Upper lobe of right lung (tissue), 1 donor: ENCODE results near the gene NACC2. TPM values are rescaled to one million over a fixed set of nuclear protein-coding genes. Genes with fewer than 3 reads are reported as not detected.

Experiments
- ATAC-seq: fragments of 200-7000 bp; cut with Tn5 transposase; one replicate; pipeline ENCODE4 v1.9.1; 2020; ENCODE audit warnings: mild to moderate bottlenecking, moderate library complexity
- DNase-seq: peaks from one replicate; pipeline ENCODE4 v3.0.0-alpha.2; 2020
- H3K27ac ChIP-seq: fragments of 200-600 bp; one replicate; pipeline ENCODE4 v1.8.0; 2022
- H3K27me3 ChIP-seq: fragments of 200-600 bp; one replicate; pipeline ENCODE4 v1.8.0; 2022; ENCODE audit warnings: mild to moderate bottlenecking
- H3K36me3 ChIP-seq: fragments of 200-600 bp; one replicate; pipeline ENCODE4 v1.8.0; 2022
- H3K4me1 ChIP-seq: fragments of 200-600 bp; one replicate; pipeline ENCODE4 v1.8.0; 2022
- H3K4me3 ChIP-seq: fragments of 200-600 bp; one replicate; pipeline ENCODE4 v1.8.0; 2022; ENCODE audit warnings: mild to moderate bottlenecking
- H3K9me3 ChIP-seq: fragments of 200-600 bp; one replicate; pipeline ENCODE4 v1.8.0; 2022
- intact Hi-C: fragments of 100-400 bp; cut with DNase I; formaldehyde crosslinking; loops from one replicate; pipeline ENCODE4 v1.11.0; 2022
- long read RNA-seq: library from polyadenylated mRNA; unstranded; transcript quantifications from one replicate; pipeline ENCODE4 v2.0.0, GENCODE V29; 2021
- total RNA-seq: library from RNA; stranded (reverse); fragmentation: NEBNext Ultra II Directional; extraction: Animal tissue kit (Norgen Biotek cat#: 25700); gene quantifications from one replicate; pipeline ENCODE4 v1.2.1, GENCODE V29; 2021
- TF ChIP-seq, protein P1 (sequence below): fragments of 200-600 bp; IDR thresholded peaks from one replicate; pipeline ENCODE4 v1.8.0; 2022; ENCODE audit warnings: antibody characterized with exemption
- donor health status: DM: no; HTN: yes; CAD: no; lungs with severe emphysema.

The NACC2 gene, protein sequence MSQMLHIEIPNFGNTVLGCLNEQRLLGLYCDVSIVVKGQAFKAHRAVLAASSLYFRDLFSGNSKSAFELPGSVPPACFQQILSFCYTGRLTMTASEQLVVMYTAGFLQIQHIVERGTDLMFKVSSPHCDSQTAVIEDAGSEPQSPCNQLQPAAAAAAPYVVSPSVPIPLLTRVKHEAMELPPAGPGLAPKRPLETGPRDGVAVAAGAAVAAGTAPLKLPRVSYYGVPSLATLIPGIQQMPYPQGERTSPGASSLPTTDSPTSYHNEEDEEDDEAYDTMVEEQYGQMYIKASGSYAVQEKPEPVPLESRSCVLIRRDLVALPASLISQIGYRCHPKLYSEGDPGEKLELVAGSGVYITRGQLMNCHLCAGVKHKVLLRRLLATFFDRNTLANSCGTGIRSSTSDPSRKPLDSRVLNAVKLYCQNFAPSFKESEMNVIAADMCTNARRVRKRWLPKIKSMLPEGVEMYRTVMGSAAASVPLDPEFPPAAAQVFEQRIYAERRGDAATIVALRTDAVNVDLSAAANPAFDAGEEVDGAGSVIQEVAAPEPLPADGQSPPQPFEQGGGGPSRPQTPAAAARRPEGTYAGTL
- 33.5 TPM for total RNA-seq
- long read RNA-seq, full-length matches to known transcripts = 20 of 111 reads
- long read RNA-seq, partial matches to known transcripts = 6 of 111 reads
- long read RNA-seq, other reads (novel, unspliced or antisense) = 85 of 111 reads

DNA sequence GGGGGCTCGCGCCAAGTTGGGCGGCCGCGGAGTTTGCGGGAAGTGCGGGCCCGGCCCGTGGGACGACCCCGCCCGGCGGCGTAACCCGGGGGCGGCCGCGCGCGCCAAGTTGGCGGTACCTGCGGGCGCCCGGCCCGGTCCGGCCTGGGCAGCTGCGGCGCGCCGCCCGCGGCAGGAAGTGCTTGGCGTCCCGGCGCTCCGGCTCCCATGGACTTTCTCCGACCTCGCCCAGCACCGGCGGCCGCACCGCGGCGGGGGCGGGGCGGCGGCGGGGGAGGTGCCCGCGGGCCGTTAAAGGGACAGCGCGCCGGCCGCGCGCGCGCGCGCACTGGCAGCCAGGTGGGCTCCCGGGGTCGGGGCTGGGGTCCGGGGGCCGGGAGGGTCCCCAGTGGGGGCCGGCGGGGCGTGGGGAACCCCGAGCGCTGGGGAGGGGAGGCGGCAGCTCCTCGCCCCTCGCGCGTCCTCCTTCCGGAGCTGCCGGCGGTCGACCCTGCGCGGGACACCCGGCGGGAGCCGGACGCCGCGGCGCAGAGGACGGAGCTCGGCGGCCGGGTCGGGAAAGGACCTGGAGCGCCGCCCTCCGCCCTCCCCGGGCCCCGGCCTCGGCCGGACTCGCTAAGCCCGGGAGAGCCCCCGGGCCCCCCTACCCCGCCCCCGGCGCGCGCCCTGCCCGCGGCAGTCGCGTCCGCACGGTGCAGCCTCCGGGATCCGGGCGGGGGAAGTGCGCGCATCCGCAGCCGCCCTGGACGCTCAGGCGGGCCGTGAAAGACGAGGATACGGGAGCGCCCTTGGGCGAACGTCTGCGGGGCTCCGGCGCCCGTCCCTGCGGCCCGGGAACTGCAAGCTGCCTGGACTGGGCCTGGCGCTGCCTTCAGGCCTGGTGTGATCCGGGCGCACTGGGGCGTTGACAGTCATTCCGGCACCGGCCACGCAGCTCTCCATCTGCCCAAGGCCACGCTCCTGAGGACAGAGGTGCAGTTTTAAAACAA lies at the start of gene NACC2:
NACC2 (minus strand) TSS at position 220 of the 989 bp plus-strand sequence. CDS start 44,768 bp downstream, outside the sequence.
- DNase-seq (peak; percentile 90), ATAC-seq (peak; percentile 69)
- H3K4me1 ChIP-seq = peaks cover 47% of the 10 kb centered on the region
- no peaks in the 10 kb centered on the region for H3K9me3 ChIP-seq
- intact Hi-C loops = no loop called here
- peak within 1 kb of the TSS; percentile 84 for H3K4me3 ChIP-seq
- H3K27me3 ChIP-seq = no peaks in the 10 kb centered on the region
- TF ChIP-seq, protein P1, sequence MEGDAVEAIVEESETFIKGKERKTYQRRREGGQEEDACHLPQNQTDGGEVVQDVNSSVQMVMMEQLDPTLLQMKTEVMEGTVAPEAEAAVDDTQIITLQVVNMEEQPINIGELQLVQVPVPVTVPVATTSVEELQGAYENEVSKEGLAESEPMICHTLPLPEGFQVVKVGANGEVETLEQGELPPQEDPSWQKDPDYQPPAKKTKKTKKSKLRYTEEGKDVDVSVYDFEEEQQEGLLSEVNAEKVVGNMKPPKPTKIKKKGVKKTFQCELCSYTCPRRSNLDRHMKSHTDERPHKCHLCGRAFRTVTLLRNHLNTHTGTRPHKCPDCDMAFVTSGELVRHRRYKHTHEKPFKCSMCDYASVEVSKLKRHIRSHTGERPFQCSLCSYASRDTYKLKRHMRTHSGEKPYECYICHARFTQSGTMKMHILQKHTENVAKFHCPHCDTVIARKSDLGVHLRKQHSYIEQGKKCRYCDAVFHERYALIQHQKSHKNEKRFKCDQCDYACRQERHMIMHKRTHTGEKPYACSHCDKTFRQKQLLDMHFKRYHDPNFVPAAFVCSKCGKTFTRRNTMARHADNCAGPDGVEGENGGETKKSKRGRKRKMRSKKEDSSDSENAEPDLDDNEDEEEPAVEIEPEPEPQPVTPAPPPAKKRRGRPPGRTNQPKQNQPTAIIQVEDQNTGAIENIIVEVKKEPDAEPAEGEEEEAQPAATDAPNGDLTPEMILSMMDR = no peak
- H3K27ac ChIP-seq = peak within 1 kb of the TSS; percentile 87
- no peaks in the 10 kb centered on the region for H3K36me3 ChIP-seq

DNA sequence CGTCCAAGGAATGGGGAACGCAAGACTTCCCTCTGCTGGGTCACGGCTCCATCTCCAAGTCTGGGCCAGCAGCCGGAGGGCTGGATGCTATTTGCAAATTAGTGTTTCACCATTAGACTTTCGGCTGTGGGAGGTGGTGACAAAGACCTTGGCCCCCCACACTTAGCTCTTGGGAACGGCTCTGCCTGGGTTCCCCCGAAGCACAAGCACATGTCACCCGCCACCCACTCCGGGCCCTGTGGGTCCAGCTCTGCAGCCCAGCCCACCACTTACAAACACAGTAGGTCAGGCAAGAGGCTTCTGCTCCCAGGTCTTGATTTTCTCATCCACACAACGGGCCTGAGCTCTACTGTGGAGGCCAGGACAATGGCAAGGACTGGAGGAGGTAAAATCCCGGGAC lies 49.4 kb upstream of the NACC2 start:
- H3K4me3 ChIP-seq = no peak overlapping the region
- H3K36me3 ChIP-seq = no peaks in the 10 kb centered on the region
- H3K27me3 ChIP-seq = peaks cover 62% of the 10 kb centered on the region
- H3K27ac ChIP-seq = no peak overlapping the region
- intact Hi-C loops = no loop called here
- ATAC-seq = no peak
- no peak for DNase-seq
- H3K9me3 ChIP-seq = no peaks in the 10 kb centered on the region
- TF ChIP-seq, protein P1 = no peak
- no peaks in the 10 kb centered on the region for H3K4me1 ChIP-seq

DNA sequence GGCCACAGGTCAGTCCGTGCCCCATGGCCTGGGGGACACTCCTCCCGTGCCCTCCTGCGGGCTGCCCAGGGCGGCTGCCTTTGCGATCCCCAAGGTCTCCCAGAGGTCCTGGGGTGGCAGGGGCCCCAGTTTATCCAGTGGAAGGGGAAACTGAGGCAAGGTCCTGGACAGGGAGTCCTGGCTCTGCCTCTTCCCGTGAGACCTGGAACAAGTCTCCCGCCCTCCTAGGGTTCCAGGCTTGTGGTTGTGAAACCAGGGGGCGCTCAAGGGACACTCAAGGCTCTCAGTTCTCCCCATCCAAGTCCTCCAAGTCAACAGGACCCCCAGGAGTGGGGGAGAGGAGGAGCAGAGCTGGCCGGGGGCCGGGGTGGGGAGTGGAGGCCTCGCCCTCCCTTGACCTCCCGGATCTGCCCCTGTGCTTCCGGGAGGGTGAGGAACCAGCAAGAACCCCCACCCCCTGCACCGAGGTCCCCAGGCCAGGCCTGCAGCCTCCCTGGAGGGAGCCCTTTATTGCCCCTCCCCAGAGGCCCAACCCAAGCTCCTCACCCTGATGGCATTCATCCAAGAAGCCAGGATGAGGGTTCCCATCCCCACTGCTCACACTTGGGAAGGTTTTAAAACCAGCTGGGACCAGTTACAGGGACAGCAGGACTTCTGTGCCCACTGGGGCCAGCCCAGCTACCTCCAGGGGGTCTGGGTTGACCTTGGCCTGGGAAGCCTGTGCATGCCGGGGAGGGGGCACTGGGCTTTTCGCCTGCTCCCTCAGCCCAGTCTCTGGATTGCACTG lies 48.3 kb upstream of the NACC2 start:
- intact Hi-C loops = no loop called here
- Histone ChIP-seq H3K27ac (no peak overlapping the region), H3K27me3 (peaks cover 64% of the 10 kb centered on the region), H3K4me3 (no peak overlapping the region), H3K9me3 (no peaks in the 10 kb centered on the region), H3K36me3 (no peaks in the 10 kb centered on the region), H3K4me1 (no peaks in the 10 kb centered on the region)
- TF ChIP-seq, protein P1 = peak; percentile 14
- DNase-seq = no peak
- ATAC-seq = no peak

DNA sequence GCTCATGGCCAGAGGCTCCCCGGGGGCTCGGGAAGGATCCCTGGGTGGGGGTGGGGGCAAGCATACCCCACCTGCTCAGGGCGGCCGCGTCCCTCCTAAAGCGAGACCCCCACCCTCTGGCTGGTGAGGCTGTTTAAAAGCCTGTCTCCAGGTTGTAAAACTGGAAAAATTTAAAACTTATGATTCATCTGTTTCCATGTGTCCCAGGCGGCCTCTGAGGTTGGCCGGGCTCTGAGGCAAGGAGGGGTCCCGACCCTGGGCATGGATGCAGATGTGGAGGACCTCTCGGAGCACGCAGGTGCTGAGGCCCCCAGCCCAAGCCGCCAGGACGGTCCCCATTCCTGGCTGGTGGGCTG lies 47.7 kb upstream of the NACC2 start:
- TF ChIP-seq, protein P1 = no peak
- intact Hi-C loops = no loop called here
- no peaks in the 10 kb centered on the region for H3K9me3 ChIP-seq
- ATAC-seq = no peak
- H3K36me3 ChIP-seq = no peaks in the 10 kb centered on the region
- H3K4me3 ChIP-seq = no peak overlapping the region
- H3K4me1 ChIP-seq = no peaks in the 10 kb centered on the region
- DNase-seq = no peak
- peaks cover 60% of the 10 kb centered on the region for H3K27me3 ChIP-seq
- no peak overlapping the region for H3K27ac ChIP-seq

DNA sequence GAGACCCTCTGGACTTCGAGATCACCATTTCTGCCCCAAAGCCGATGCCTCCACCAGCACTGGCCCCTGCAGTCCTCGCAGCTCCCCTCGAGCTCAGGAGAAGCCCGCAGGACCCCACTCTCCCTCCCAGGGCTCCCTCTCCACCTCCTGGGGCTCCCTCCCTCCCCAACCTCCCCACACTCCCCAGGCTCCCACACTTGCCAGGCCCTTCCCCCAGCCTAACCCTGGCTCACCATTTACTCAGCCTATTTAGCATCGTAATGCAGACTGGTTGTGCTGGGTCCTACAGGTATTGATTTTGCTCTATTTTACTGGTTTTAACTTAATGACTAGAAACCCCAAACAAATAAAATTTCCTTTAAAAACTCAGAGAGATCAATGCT lies 47.3 kb upstream of the NACC2 start:
- DNase-seq (no peak), ATAC-seq (no peak)
- no peak overlapping the region for H3K27ac ChIP-seq
- H3K27me3 ChIP-seq = peaks cover 56% of the 10 kb centered on the region
- intact Hi-C loops = no loop called here
- TF ChIP-seq, protein P1 = no peak
- H3K36me3 ChIP-seq = no peaks in the 10 kb centered on the region
- H3K4me3 ChIP-seq = no peak overlapping the region
- H3K4me1 ChIP-seq = no peaks in the 10 kb centered on the region
- H3K9me3 ChIP-seq = no peaks in the 10 kb centered on the region
